K562 (cell line): ENCODE measurements around the gene CARMIL3.

ENCODE experiments used
- E2F5 ChIP-seq: sonication (generic); formaldehyde crosslinking; IDR thresholded peaks from 2 replicates; pipeline ENCODE4 v1.8.0; 2022; ENCODE audit warnings: mild to moderate bottlenecking, missing genetic modification reagents
- EZH2 ChIP-seq: IDR thresholded peaks from 2 replicates; pipeline ENCODE4 v1.6.1; 2012; ENCODE audit warnings: low read depth, mild to moderate bottlenecking, inconsistent platforms, low read length, borderline replicate concordance
- HMGXB4 ChIP-seq: sonication (generic); formaldehyde crosslinking; IDR thresholded peaks from 2 replicates; pipeline ENCODE4 v1.8.1; 2023; ENCODE audit warnings: mild to moderate bottlenecking, missing genetic modification reagents
- HNRNPUL1 ChIP-seq: fragments of 200-400 bp; formaldehyde crosslinking; IDR thresholded peaks from 2 replicates; pipeline ENCODE4 v1.6.1; 2017; ENCODE audit warnings: low read length
- POLR2AphosphoS5 ChIP-seq: IDR thresholded peaks from 2 replicates; pipeline ENCODE4 v1.6.1; 2011; ENCODE audit warnings: mild to moderate bottlenecking, low read depth, low read length, moderate library complexity; ENCODE audit not compliant: control insufficient read depth, insufficient read depth
- ZNF274 ChIP-seq: IDR thresholded peaks from 2 replicates; pipeline ENCODE4 v1.6.1; 2011; ENCODE audit warnings: low read depth, mild to moderate bottlenecking, low read length, moderate library complexity, borderline replicate concordance
- ZNF561 ChIP-seq: fragments of 450-650 bp; formaldehyde crosslinking; conservative IDR thresholded peaks from 2 replicates; pipeline ENCODE4 v1.4.0; 2020; ENCODE audit warnings: mild to moderate bottlenecking, moderate library complexity
- TF ChIP-seq, protein P1 (sequence below): fragments of 150-350 bp; IDR thresholded peaks from 2 replicates; pipeline ENCODE4 v1.6.1; 2014; ENCODE audit warnings: low read depth, mild to moderate bottlenecking, low read length, borderline replicate concordance

GRCh38 chr14:24068711-24069410 lies 17.1 kb downstream of the CARMIL3 start:
- no peak for TF ChIP-seq POLR2AphosphoS5
- no peak for TF ChIP-seq E2F5 (CRISPR knock-in tag)
- TF ChIP-seq, protein P1, sequence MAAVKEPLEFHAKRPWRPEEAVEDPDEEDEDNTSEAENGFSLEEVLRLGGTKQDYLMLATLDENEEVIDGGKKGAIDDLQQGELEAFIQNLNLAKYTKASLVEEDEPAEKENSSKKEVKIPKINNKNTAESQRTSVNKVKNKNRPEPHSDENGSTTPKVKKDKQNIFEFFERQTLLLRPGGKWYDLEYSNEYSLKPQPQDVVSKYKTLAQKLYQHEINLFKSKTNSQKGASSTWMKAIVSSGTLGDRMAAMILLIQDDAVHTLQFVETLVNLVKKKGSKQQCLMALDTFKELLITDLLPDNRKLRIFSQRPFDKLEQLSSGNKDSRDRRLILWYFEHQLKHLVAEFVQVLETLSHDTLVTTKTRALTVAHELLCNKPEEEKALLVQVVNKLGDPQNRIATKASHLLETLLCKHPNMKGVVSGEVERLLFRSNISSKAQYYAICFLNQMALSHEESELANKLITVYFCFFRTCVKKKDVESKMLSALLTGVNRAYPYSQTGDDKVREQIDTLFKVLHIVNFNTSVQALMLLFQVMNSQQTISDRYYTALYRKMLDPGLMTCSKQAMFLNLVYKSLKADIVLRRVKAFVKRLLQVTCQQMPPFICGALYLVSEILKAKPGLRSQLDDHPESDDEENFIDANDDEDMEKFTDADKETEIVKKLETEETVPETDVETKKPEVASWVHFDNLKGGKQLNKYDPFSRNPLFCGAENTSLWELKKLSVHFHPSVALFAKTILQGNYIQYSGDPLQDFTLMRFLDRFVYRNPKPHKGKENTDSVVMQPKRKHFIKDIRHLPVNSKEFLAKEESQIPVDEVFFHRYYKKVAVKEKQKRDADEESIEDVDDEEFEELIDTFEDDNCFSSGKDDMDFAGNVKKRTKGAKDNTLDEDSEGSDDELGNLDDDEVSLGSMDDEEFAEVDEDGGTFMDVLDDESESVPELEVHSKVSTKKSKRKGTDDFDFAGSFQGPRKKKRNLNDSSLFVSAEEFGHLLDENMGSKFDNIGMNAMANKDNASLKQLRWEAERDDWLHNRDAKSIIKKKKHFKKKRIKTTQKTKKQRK: no peak
- no peak for TF ChIP-seq HNRNPUL1
- TF ChIP-seq ZNF561 (CRISPR knock-in tag): no peak
- no peak for TF ChIP-seq EZH2
- no peak for TF ChIP-seq HMGXB4
- TF ChIP-seq ZNF274: no peak
